NCI-H2081 (cell line): ENCODE data around the gene ZNF827.
A peak's percentile ranks its signal among the peaks of the same experiment; 100 is the strongest.

Experiments
- DNase-seq, 2 experiments: peaks; one replicate each; lab custom pipeline; 2025; lab: John Stamatoyannopoulos, UW

ZNF827 gene

GRCh38 chr4:145829629-145830395 lies 108.8 kb downstream of the ZNF827 start:
- no peak for DNase-seq

- DNase-seq = no peak
Observed at GRCh38 chr4:145828802-145829485, 109.7 kb downstream of the ZNF827 start.

- DNase-seq = no peak
Observed at GRCh38 chr4:145827885-145828284, 110.7 kb downstream of the ZNF827 start.

GRCh38 chr4:145825255-145825654 lies 113.4 kb downstream of the ZNF827 start:
- no peak for DNase-seq

GRCh38 chr4:145824463-145824862 lies 114.2 kb downstream of the ZNF827 start:
- no peak for DNase-seq

- DNase-seq = no peak
Observed at GRCh38 chr4:145823743-145824142, 114.9 kb downstream of the ZNF827 start.

GRCh38 chr4:145822581-145822980 lies 116.0 kb downstream of the ZNF827 start:
- DNase-seq = no peak

- no peak for DNase-seq
Observed at GRCh38 chr4:145822181-145822580, 116.4 kb downstream of the ZNF827 start.

- DNase-seq = no peak
Observed at GRCh38 chr4:145821766-145822165, 116.9 kb downstream of the ZNF827 start.

- DNase-seq = no peak
Observed at GRCh38 chr4:145820407-145820806, 118.2 kb downstream of the ZNF827 start.

GRCh38 chr4:145819853-145820181 lies 118.8 kb downstream of the ZNF827 start:
- peak; percentile 21 to 57 for DNase-seq

- peak in 1 of 2 experiments; percentile 21 for DNase-seq
Observed at GRCh38 chr4:145819101-145819852, 119.3 kb downstream of the ZNF827 start.

GRCh38 chr4:145818011-145818410 lies 120.6 kb downstream of the ZNF827 start:
- DNase-seq = no peak

- no peak for DNase-seq
Observed at GRCh38 chr4:145816091-145816490, 122.5 kb downstream of the ZNF827 start.

GRCh38 chr4:145815626-145816025 lies 123.0 kb downstream of the ZNF827 start:
- DNase-seq = no peak

GRCh38 chr4:145815027-145815612 lies 123.5 kb downstream of the ZNF827 start:
- DNase-seq = no peak

- no peak for DNase-seq
Observed at GRCh38 chr4:145814246-145814645, 124.4 kb downstream of the ZNF827 start.

- no peak for DNase-seq
Observed at GRCh38 chr4:145812919-145813318, 125.7 kb downstream of the ZNF827 start.

- no peak for DNase-seq
Observed at GRCh38 chr4:145808848-145809512, 129.6 kb downstream of the ZNF827 start.

- peak in 1 of 2 experiments; percentile 4 for DNase-seq
Observed at GRCh38 chr4:145808021-145808650, 130.5 kb downstream of the ZNF827 start.

GRCh38 chr4:145805490-145805889 lies 133.1 kb downstream of the ZNF827 start:
- no peak for DNase-seq
